Stimulated activated CD8-positive, alpha-beta memory T cell treated with anti-CD3 and anti-CD28 coated beads, Interleukin-4, amount 100 ng/mL, for 1 hour (primary cell): Measurements from ENCODE around the gene SLC44A4.
"Not testable (repeated sequence)": the region's sequence is repeated elsewhere in the genome, so short reads cannot be mapped to it uniquely, and the experiment has no call there.

ENCODE experiments used
- DNase-seq, 2 donors: peaks; one replicate each; pipeline ENCODE4 v3.0.0-alpha.2; 2020; ENCODE audit warnings: low read depth in 2 of 2, low spot score in 1 of 2

SLC44A4 gene

GRCh38 chr6:31878726-31879125 lies at the start of gene SLC44A4:
Gene SLC44A4, minus strand, starts transcription at chr6:31878997. Its CDS starts 17 bp downstream, at chr6:31878980.
- DNase-seq, result no peak

- DNase-seq, result no peak
Measured at GRCh38 chr6:31928672-31928939, 49.8 kb upstream of the SLC44A4 start.

GRCh38 chr6:31927863-31928671 lies 49.3 kb upstream of the SLC44A4 start:
- no peak for DNase-seq

GRCh38 chr6:31927242-31927862 lies 48.6 kb upstream of the SLC44A4 start, which contains the start of gene C2:
Gene C2, plus strand, starts transcription at chr6:31927717. Its CDS starts 36 bp downstream, at chr6:31927753.
- no peak for DNase-seq

GRCh38 chr6:31922942-31923341 lies 44.1 kb upstream of the SLC44A4 start:
- DNase-seq, result no peak

- no peak for DNase-seq
Measured at GRCh38 chr6:31920811-31921210, 42.0 kb upstream of the SLC44A4 start.

- DNase-seq, result no peak
Measured at GRCh38 chr6:31919624-31920303, 41.0 kb upstream of the SLC44A4 start.

GRCh38 chr6:31918069-31918720 lies 39.4 kb upstream of the SLC44A4 start:
- no peak for DNase-seq

- no peak for DNase-seq
Measured at GRCh38 chr6:31915756-31916155, 37.0 kb upstream of the SLC44A4 start.

- DNase-seq, result no peak
Measured at GRCh38 chr6:31915351-31915750, 36.6 kb upstream of the SLC44A4 start.

- no peak for DNase-seq
Measured at GRCh38 chr6:31911826-31912585, 33.2 kb upstream of the SLC44A4 start.

GRCh38 chr6:31909298-31909697 lies 30.5 kb upstream of the SLC44A4 start:
- not testable (repeated sequence) for DNase-seq

- no peak for DNase-seq
Measured at GRCh38 chr6:31908791-31909190, 30.0 kb upstream of the SLC44A4 start.

- not testable (repeated sequence) for DNase-seq
Measured at GRCh38 chr6:31908255-31908654, 29.5 kb upstream of the SLC44A4 start.

GRCh38 chr6:31907158-31907813 lies 28.5 kb upstream of the SLC44A4 start:
- DNase-seq, result no peak

- DNase-seq, result not testable (repeated sequence)
Measured at GRCh38 chr6:31906727-31907126, 27.9 kb upstream of the SLC44A4 start.

- no peak for DNase-seq
Measured at GRCh38 chr6:31906122-31906521, 27.3 kb upstream of the SLC44A4 start.

GRCh38 chr6:31905041-31905440 lies 26.2 kb upstream of the SLC44A4 start:
- no peak for DNase-seq

- DNase-seq, result no peak
Measured at GRCh38 chr6:31903957-31904356, 25.2 kb upstream of the SLC44A4 start.

- DNase-seq, result peak; percentile 53 to 71
Measured at GRCh38 chr6:31901953-31902643, 23.3 kb upstream of the SLC44A4 start, which contains the start of gene ZBTB12. Gene ZBTB12, minus strand, starts transcription at chr6:31902086. Its CDS starts 781 bp downstream, at chr6:31901305.
